GM19463 (cell line): ENCODE results near the gene OLFML3.

ENCODE experiments used
- ATAC-seq: cut with Tn5 transposase; IDR thresholded peaks from one replicate; pipeline ENCODE4 v1.9.1; 2021; ENCODE audit warnings: mild to moderate bottlenecking, moderate library complexity; ENCODE audit not compliant: unreplicated experiment

Gene OLFML3, protein sequence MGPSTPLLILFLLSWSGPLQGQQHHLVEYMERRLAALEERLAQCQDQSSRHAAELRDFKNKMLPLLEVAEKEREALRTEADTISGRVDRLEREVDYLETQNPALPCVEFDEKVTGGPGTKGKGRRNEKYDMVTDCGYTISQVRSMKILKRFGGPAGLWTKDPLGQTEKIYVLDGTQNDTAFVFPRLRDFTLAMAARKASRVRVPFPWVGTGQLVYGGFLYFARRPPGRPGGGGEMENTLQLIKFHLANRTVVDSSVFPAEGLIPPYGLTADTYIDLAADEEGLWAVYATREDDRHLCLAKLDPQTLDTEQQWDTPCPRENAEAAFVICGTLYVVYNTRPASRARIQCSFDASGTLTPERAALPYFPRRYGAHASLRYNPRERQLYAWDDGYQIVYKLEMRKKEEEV

DNA sequence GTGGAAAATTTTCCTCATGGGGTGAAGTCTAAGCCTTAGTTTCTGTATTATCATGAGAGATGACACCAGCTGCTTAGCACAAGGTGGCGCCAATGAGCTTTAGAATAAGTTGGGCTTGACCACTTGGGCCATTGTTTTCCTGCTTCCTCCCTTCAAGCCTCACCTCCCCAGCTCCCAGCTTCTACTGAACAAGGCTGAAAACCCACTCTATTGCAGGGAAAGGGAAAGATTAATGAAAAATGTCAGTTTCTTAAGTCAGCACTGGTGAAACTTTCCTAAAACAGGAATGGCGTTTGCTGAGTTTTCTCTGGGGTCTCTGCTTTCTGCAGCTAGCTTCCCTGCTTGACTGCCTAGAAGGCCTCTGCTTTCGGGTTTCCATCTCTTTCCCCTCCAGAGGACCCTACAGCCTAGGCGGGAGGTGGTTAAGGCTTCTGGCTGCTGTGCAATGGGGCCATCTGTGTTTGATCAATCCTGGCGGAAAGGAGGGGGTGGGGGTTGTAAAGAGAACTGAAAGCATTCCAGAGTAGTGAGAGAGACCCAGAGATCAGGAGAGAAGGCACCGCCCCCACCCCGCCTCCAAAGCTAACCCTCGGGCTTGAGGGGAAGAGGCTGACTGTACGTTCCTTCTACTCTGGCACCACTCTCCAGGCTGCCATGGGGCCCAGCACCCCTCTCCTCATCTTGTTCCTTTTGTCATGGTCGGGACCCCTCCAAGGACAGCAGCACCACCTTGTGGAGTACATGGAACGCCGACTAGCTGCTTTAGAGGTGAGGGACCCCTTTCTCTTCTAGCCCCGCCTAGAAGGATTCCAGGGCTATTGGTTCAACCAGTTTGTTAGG lies at the start of gene OLFML3:
OLFML3 (plus strand) TSS at position 612 of the 840 bp plus-strand sequence; CDS start at position 655, 43 bp downstream.
- no peak for ATAC-seq

GRCh38 chr1:113929750-113930498 lies 49.4 kb upstream of the OLFML3 start:
- ATAC-seq, result peak; percentile 31

DNA sequence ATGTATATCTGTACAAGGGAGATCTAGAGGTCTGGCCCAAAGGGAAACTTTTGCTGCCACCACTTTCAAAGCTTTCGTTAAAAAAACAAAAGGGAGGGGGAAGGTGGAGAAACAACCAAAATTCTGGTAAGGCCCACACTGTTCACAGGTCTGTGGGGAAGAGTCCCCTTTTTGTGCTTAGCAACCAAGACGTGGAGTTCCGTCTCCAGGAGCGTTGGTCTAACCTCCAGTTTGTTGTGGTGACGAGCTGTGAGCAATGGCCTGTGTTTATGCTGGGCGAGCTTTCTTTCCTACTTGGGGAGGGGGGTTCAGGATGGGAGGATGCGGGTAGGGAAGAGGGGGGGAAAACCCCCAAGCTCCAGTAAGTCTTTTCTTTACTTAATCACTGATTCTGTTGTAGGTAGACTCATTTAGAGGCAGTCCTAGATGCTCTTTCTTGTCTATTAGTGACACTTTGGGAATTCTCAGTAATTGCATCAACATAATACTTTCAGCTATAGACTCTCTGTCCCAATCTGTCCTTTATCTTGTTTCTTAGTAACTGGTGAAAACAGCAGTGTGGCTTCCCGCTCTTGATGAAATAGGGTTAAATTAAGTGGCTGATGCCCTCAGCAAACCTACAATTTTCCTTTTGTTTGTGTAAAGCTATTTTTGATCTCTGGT lies 48.6 kb upstream of the OLFML3 start:
- peak; percentile 22 for ATAC-seq

DNA sequence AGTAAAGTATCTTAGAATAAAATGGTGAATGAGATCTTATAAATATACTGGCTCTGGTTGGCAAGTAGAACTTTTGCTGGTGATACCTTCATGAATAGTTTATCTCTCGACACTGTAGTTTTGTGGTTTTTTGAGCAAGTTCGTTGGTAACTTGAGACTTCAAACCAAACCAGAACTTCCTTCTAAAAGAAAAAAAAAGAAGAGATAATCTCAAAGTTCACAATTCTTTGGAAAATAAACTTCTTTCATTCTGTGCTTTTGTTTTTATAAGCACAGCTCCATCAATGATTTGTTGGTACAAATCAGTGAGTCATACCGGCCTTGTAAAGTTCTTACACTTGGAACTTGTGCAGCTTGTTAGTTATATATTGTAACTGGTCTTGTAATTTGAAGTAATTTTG lies 47.8 kb upstream of the OLFML3 start:
- ATAC-seq, result no peak

DNA sequence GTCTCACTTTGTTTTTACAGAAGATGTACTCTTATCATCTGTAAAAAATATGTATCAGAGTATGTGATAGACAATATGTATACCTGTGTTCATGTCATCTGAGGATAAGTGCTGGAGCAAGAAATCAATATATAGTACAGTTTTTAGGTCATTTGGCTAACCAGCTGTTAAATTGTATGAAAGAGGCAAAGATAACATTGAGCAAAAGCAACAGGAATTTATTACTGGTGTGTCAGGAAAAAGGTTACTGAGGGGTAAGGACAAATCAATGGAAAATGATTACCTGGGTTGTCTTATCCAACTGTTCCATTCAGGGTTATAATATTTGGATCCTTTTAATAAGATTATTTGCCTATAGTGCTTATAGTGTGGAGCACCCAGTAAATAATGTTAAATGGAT lies 45.3 kb upstream of the OLFML3 start:
- ATAC-seq, result no peak

DNA sequence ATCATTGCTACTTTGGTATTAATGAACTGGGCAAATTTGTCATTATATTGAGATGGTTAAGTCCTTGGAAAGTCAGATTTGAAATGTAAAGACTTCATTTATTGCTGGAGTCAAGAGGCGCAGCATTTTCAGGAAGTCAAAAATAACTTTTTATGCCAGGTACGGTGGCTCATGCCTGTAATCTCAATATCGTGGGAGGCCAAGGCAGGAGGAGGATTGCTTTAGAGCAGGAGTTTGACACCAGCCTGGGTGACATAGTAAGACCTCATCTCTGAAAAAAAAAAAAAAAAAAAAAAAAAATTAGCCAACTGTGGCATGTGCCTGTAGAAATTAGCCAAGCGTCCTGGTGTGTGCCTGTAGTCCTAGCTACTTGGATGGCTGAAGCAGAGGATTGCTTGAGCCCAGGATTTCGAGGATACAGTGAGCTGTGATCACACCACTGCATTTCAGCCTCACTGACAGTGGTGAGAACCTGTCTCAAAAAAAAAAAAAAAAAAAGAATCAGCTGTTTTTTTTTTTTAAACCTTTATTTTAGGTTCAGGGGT lies 44.7 kb upstream of the OLFML3 start:
- no peak for ATAC-seq

DNA sequence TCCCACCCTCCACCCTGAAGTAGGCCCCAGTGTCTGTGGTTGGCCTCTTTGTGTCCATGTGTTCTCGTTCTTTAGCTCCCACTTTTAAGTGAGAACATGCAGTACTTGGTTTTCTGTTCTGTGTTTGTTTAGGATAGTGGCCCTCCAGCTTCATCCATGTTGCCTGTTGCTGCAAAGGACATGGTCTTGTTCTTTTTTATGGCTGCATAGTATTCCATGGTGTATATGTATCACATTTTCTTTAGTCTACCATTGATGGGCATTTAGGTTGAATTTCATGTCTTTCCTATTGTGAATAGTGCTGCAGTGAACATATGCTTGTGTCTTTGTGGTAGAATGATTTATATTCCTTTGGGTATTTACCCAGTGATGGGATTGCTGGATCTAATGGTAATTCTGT lies 44.1 kb upstream of the OLFML3 start:
- ATAC-seq, result no peak

DNA sequence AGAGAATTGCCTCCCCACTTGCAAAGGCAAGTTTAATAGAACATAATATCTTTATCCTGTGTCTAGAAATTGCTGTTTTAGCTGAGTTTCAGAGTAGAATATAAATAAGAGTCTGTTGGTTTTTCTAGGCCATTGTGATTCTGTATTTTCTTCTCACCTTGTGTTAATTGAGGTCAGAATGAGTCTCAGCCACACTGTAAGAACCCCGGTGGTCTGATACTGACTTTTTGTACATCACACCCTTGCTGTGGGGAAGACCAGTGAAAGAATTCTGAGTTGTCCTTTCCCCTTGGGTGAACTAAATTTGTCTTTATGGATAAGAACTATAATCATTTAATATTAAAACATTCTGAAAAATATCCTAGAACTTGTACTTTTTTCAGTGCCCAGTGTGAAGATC lies 43.3 kb upstream of the OLFML3 start:
- no peak for ATAC-seq

GRCh38 chr1:113937146-113937545 lies 42.1 kb upstream of the OLFML3 start:
- ATAC-seq, result no peak

DNA sequence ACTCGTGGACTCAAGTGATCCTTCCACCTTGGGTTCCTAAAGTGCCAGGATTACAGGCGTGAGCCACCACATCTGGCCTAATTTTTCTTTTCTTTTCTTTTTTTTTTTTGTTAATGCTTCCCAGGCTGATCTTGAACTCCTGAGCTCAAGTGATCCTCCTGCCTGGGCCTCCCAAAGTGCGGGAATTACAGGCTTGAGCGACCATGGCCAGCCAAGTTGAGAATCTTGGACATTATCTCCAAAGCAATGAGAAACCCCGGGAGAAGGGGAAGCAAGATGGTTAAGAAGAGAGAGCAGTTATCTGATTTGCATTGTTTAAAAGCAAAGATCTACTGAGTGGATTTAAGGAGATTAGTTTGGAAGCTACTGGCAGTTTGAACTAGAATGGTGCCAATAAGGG lies 41.1 kb upstream of the OLFML3 start:
- no peak for ATAC-seq

- peak; percentile 78 for ATAC-seq
Measured at GRCh38 chr1:113940365-113941244, 38.7 kb upstream of the OLFML3 start.

GRCh38 chr1:113941245-113941559 lies 38.1 kb upstream of the OLFML3 start:
- ATAC-seq, result no peak

DNA sequence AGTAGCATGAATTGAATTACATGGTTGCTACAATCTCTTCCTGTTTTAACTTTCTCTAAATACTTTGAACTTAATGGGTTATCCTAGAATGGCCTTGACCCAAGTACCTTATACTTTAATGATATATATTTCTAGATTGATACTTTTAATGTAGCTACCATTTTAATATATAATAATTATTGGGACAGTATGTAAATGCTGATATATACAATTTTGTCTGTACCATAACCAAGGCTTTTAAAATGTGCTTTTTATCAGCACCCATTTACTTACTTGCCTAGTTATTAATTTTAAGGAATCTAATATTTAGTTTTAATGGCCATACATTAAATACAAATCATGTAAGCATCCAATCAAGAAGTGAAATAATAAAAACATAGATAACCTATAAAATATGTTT lies 36.7 kb upstream of the OLFML3 start:
- ATAC-seq, result no peak

DNA sequence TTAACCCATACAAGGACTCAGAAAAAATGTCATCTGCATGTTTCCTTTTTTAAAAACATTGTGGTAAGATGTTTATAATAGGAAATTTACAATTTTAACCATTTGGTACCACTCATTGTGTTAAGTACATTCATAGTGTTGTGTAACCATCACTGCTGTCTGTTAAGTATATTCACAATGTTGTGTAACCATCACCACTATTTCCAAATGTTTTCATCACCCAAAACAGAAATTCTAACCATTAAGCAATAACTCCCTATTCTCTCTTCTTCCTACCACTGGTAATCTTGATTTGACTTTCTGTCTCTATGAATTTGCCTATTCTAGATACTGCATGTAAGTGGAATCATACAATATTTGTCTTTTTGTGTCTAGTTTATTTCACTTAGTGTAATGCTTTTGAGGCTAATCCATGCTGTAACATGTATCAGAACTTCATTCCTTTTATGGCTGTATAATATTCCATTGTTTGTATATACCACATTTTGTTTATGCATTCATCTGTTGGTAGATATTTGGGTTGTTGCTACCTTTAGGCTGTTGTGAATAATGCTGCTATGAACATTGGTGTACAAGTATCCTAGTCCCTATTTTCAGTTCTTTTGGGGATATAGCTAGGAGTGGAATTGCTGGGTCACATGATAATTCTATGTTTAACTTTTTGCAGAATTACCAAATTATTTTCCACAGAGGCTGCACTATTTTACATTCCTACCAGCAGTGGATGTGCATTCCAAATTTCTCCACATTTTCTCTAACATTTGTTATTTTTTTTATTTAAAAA lies 36.1 kb upstream of the OLFML3 start:
- ATAC-seq, result no peak

GRCh38 chr1:113945329-113945728 lies 33.9 kb upstream of the OLFML3 start:
- ATAC-seq, result no peak

GRCh38 chr1:113946112-113946511 lies 33.2 kb upstream of the OLFML3 start:
- ATAC-seq, result no peak

DNA sequence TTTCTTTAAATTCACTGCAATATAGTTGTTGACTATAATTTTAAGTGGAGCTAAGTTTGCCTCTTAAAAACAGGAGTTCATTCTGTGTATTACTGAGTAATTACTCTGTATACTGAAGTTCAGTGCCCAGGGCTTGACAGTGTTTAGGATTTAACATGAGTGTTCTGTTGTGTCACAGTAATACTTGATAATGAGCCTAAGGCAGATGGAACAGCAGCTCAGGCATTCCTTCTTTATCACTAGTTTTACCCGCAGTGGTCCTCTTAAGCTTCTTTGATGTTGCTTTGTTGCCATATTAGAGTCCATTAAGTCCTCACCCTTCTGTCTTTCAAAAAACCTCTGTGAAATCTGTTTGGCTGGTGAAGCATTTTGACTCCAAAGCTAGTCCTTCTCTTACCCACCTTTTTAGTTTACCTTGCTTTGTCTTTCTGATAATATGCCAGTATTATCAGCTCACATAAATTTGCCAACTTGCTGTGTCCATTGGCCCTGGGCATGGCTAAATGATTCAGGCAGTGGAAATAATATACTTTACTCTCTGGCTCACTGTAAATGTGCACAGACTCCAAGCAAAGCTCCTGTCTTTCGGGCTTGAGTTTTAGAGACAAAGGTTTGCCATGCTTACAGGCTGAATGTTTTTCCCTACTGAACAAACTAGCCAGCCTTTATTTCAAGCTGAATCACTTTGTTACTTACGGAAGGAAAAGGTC lies 32.4 kb upstream of the OLFML3 start:
- ATAC-seq, result no peak

DNA sequence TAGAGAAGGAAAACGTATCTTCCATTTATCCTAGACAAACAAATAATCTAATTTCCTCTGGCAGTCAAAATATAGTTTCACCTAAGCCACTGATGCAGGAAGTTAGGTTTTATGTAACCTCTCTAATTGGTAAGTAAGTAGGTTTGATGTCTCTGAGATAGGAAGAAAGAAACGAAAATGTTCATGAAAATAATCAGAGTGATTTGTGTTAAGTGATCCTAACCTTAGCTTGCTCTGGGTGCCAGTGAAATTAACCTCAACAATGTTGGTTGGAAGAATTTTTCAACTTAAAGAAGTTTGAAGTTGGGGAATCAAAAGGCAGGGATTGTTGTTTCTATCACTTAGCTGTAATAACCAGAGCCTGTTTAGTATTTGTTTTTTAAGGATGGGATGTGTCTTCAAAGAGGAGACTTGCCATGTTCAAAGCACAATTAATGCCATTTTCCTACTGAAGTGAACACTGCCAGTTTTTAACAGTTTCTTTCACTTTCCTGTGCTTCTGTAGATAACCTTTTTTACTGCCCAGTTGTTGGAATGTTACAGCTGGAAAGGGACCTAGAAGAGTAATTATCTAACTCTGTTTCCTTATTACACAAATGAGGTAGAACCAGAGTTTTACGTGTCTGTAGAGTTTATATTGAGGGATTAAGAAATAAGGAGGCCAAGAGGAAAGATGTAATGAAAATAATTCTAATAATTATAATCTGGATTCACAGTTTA lies 31.7 kb upstream of the OLFML3 start:
- no peak for ATAC-seq
